ENCODE measurements around the gene HMGA1.
A peak's percentile ranks its signal among the peaks of the same experiment; 100 is the strongest.

Gene HMGA1, protein sequence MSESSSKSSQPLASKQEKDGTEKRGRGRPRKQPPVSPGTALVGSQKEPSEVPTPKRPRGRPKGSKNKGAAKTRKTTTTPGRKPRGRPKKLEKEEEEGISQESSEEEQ

DNA sequence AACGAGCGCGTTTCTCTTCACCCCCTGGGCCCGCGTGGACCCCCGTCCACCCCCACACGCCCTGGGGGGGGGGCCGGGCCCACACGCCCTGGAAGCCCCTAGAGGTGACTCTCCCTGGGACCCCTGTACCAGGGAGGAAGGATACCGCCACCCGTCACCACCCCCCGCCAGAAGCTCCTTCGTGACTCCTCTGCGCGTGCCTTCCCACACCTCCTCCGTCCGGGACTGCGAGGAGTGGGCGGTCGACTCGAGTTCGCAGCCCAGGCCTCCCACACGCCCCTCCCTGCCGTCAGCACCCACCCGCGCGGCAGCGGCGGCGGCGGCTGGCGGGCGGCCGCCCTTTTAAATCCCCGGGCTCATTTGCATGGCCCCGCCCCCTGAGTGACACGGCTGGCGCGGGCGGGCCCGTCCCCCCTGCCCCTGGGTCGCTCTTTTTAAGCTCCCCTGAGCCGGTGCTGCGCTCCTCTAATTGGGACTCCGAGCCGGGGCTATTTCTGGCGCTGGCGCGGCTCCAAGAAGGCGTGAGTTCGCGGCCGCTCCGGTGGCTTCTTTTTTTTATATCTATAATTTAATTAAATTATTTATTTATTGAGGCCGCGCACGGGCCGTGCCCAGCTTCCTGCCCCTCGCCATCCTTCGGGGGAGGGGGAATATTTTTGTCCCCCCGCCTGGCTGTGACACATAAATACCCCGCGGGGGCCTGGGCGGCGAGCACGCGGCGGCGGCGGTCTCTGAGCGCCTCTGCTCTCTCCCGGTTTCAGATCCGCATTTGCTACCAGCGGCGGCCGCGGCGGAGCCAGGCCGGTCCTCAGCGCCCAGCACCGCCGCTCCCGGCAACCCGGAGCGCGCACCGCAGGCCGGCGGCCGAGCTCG lies at the start of gene HMGA1:
Gene HMGA1, plus strand, starts transcription at position 431 of the 873 bp plus-strand sequence. CDS start 3,908 bp downstream, outside the sequence.
- Histone ChIP-seq H3K4me3 (ENCODE audit: low read length, poor library complexity, severe bottlenecking) (peak within 1 kb of the TSS; percentile 80), H3F3A (ENCODE audit: low read depth) (0 out of 2 replicates have a peak, but pooled peaks cover 6% of the 10 kb centered on the region), H2AFZ (ENCODE audit: low read length) (peak within 1 kb of the TSS; percentile 93), H3K9me3 (ENCODE audit: insufficient read depth, low read depth, low read length) (no peaks in the 10 kb centered on the region), H3K36me3 (ENCODE audit: insufficient read depth, low read length) (peaks cover 11% of the 10 kb centered on the region; the same call in 1 of the 2 replicates), H3K79me2 (ENCODE audit: insufficient read depth, low read length) (peaks cover 42% of the 10 kb centered on the region), H3K4me1 (ENCODE audit: insufficient read depth, low read length, poor library complexity, severe bottlenecking) (peaks cover 29% of the 10 kb centered on the region), H4K20me1 (ENCODE audit: insufficient read depth, low read length, poor library complexity, severe bottlenecking) (peaks cover 34% of the 10 kb centered on the region), H3K4me2 (ENCODE audit: low read depth, low read length, poor library complexity, severe bottlenecking) (peak within 1 kb of the TSS; percentile 84), H3K9me2 (replicated peaks; ENCODE audit: low read depth, low read length) (no peaks in the 10 kb centered on the region), H3K27me3 (ENCODE audit: insufficient read depth, low read length, poor library complexity, severe bottlenecking) (no peaks in the 10 kb centered on the region), H3K9ac (ENCODE audit: low read depth, low read length, poor library complexity, severe bottlenecking) (peak within 1 kb of the TSS; percentile 100)
- TF ChIP-seq, protein P1, sequence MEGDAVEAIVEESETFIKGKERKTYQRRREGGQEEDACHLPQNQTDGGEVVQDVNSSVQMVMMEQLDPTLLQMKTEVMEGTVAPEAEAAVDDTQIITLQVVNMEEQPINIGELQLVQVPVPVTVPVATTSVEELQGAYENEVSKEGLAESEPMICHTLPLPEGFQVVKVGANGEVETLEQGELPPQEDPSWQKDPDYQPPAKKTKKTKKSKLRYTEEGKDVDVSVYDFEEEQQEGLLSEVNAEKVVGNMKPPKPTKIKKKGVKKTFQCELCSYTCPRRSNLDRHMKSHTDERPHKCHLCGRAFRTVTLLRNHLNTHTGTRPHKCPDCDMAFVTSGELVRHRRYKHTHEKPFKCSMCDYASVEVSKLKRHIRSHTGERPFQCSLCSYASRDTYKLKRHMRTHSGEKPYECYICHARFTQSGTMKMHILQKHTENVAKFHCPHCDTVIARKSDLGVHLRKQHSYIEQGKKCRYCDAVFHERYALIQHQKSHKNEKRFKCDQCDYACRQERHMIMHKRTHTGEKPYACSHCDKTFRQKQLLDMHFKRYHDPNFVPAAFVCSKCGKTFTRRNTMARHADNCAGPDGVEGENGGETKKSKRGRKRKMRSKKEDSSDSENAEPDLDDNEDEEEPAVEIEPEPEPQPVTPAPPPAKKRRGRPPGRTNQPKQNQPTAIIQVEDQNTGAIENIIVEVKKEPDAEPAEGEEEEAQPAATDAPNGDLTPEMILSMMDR (conservative IDR thresholded peaks at IDR 0.05; ENCODE audit: low read length) = no peak
- no peak for TF ChIP-seq EZH2phosphoT487 (IDR thresholded peaks at IDR 0.05; ENCODE audit: borderline replicate concordance)

GRCh38 chr6:34189806-34190503 lies 46.7 kb upstream of the HMGA1 start:
- Histone ChIP-seq H2AFZ (ENCODE audit: low read length) (no peak overlapping the region), H3K4me2 (ENCODE audit: low read depth, low read length, poor library complexity, severe bottlenecking) (no peak overlapping the region), H3F3A (ENCODE audit: low read depth) (no peaks in the 10 kb centered on the region), H3K9me3 (ENCODE audit: insufficient read depth, low read depth, low read length) (no peaks in the 10 kb centered on the region), H3K79me2 (ENCODE audit: insufficient read depth, low read length) (no peaks in the 10 kb centered on the region), H3K9ac (ENCODE audit: low read depth, low read length, poor library complexity, severe bottlenecking) (no peak overlapping the region), H3K9me2 (replicated peaks; ENCODE audit: low read depth, low read length) (no peaks in the 10 kb centered on the region), H3K4me1 (ENCODE audit: insufficient read depth, low read length, poor library complexity, severe bottlenecking) (no peaks in the 10 kb centered on the region), H3K27me3 (ENCODE audit: insufficient read depth, low read length, poor library complexity, severe bottlenecking) (no peaks in the 10 kb centered on the region), H3K4me3 (ENCODE audit: low read length, poor library complexity, severe bottlenecking) (no peak overlapping the region), H3K36me3 (ENCODE audit: insufficient read depth, low read length) (no peaks in the 10 kb centered on the region), H4K20me1 (ENCODE audit: insufficient read depth, low read length, poor library complexity, severe bottlenecking) (no peaks in the 10 kb centered on the region)
- no peak for TF ChIP-seq EZH2phosphoT487 (IDR thresholded peaks at IDR 0.05; ENCODE audit: borderline replicate concordance)
- TF ChIP-seq, protein P1 (conservative IDR thresholded peaks at IDR 0.05; ENCODE audit: low read length) = no peak

DNA sequence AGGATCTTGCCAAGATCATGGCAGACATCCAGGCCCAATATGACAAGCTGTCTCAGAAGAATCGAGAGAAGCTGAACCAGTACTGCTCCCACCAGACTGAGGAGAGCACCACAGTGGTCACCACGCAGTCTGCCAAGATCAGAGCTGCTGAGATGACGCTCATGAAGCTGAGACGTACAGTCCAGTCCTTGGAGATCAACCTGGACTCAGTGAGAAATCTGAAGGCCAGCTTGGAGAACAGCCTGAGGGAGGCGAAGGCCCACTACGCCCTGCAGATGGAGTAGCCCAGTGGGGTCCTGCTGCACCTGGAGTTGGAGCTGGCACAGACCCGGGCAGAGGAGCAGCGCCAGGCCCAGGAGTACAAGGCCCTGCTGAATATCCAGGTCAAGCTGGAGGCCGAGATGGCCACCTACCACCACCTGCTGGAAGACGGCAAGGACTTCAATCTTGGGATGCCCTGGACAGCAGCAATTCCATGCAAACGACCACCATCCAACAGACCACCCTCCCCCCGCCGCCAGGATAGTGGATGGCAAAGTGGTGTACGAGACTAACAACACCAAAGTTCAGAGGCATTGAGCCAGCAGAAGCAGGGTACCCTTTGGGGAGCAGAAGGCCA lies 46.1 kb upstream of the HMGA1 start:
- Histone ChIP-seq H3K36me3 (ENCODE audit: insufficient read depth, low read length) (no peaks in the 10 kb centered on the region), H3K4me3 (ENCODE audit: low read length, poor library complexity, severe bottlenecking) (no peak overlapping the region), H2AFZ (ENCODE audit: low read length) (no peak overlapping the region), H3K4me1 (ENCODE audit: insufficient read depth, low read length, poor library complexity, severe bottlenecking) (no peaks in the 10 kb centered on the region), H4K20me1 (ENCODE audit: insufficient read depth, low read length, poor library complexity, severe bottlenecking) (no peaks in the 10 kb centered on the region), H3K4me2 (ENCODE audit: low read depth, low read length, poor library complexity, severe bottlenecking) (no peak overlapping the region), H3F3A (ENCODE audit: low read depth) (no peaks in the 10 kb centered on the region), H3K79me2 (ENCODE audit: insufficient read depth, low read length) (no peaks in the 10 kb centered on the region), H3K9me2 (replicated peaks; ENCODE audit: low read depth, low read length) (no peaks in the 10 kb centered on the region), H3K27me3 (ENCODE audit: insufficient read depth, low read length, poor library complexity, severe bottlenecking) (no peaks in the 10 kb centered on the region), H3K9ac (ENCODE audit: low read depth, low read length, poor library complexity, severe bottlenecking) (no peak overlapping the region), H3K9me3 (ENCODE audit: insufficient read depth, low read depth, low read length) (no peaks in the 10 kb centered on the region)
- TF ChIP-seq, protein P1 (conservative IDR thresholded peaks at IDR 0.05; ENCODE audit: low read length) = no peak
- TF ChIP-seq EZH2phosphoT487 (IDR thresholded peaks at IDR 0.05; ENCODE audit: borderline replicate concordance) = no peak

Data from Loucy (cell line).